PFSK-1 (cell line): ENCODE data around the gene DYDC1.

Source experiments
- FOXP2 ChIP-seq: optimal IDR thresholded peaks from 2 replicates; pipeline ENCODE3; 2011; ENCODE audit warnings: borderline replicate concordance, control low read depth, inconsistent platforms; ENCODE audit not compliant: insufficient read depth; ENCODE audit errors: extremely low read length, extremely low read depth
- POLR2AphosphoS5 ChIP-seq: IDR thresholded peaks from 2 replicates; pipeline ENCODE4 v1.6.1; 2012; ENCODE audit warnings: low read depth, mild to moderate bottlenecking, control low read depth, low read length, moderate library complexity
- SIN3A ChIP-seq: IDR thresholded peaks from 2 replicates; pipeline ENCODE4 v1.6.1; 2012; ENCODE audit warnings: mild to moderate bottlenecking, low read length, moderate library complexity, borderline replicate concordance; ENCODE audit not compliant: insufficient read depth
- TAF1 ChIP-seq: IDR thresholded peaks from 2 replicates; pipeline ENCODE4 v1.6.1; 2012; ENCODE audit warnings: low read length, control low read depth, borderline replicate concordance; ENCODE audit not compliant: insufficient read depth
- TF ChIP-seq, protein P1 (sequence below), 2 experiments: IDR thresholded peaks; 2 replicates each; pipeline versions ENCODE4 v1.6.1 to v1.8.0; 2011 to 2012; ENCODE audit warnings: low read depth in 2 of 2, low read length in 2 of 2, control low read depth in 1 of 2, inconsistent platforms in 1 of 2, mild to moderate bottlenecking in 1 of 2, moderate library complexity in 1 of 2; ENCODE audit not compliant: insufficient read depth in 1 of 2

DNA sequence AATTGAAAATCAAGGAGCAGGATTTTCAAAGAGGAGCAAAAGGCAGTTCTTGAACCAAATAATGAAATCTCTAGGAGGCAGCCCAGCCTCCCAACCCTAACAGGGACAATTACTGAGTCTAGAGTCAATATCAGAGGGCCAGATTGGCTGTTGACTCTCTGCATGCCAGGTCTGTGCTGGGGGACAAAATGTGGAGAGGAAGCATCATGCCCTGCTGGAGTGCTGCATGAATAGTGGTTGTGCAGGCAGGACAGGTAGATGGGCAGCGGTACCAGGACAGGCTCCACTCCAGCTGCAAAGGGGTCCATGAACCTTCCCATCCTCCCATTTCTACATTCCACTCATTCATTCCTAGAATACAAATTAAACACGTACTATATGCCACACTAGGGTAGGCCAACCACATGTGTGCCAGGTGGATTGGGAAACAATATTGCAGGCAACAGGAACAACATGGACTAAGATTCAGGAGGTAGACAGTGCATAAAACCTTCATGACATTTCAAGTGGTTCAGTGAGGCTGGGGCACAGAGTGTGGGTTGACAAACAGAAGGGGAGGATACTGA, 36.7 kb downstream of the DYDC1 start:
- no peak for TF ChIP-seq SIN3A
- no peak for TF ChIP-seq POLR2AphosphoS5
- TF ChIP-seq, protein P1, sequence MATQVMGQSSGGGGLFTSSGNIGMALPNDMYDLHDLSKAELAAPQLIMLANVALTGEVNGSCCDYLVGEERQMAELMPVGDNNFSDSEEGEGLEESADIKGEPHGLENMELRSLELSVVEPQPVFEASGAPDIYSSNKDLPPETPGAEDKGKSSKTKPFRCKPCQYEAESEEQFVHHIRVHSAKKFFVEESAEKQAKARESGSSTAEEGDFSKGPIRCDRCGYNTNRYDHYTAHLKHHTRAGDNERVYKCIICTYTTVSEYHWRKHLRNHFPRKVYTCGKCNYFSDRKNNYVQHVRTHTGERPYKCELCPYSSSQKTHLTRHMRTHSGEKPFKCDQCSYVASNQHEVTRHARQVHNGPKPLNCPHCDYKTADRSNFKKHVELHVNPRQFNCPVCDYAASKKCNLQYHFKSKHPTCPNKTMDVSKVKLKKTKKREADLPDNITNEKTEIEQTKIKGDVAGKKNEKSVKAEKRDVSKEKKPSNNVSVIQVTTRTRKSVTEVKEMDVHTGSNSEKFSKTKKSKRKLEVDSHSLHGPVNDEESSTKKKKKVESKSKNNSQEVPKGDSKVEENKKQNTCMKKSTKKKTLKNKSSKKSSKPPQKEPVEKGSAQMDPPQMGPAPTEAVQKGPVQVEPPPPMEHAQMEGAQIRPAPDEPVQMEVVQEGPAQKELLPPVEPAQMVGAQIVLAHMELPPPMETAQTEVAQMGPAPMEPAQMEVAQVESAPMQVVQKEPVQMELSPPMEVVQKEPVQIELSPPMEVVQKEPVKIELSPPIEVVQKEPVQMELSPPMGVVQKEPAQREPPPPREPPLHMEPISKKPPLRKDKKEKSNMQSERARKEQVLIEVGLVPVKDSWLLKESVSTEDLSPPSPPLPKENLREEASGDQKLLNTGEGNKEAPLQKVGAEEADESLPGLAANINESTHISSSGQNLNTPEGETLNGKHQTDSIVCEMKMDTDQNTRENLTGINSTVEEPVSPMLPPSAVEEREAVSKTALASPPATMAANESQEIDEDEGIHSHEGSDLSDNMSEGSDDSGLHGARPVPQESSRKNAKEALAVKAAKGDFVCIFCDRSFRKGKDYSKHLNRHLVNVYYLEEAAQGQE (IDR thresholded peaks at IDR 0.05; ENCODE audit: insufficient read depth in 1 of 2, low read depth in 2 of 2, low read length in 2 of 2) = no peak
- no peak for TF ChIP-seq TAF1
- no peak for TF ChIP-seq FOXP2
